ENCODE measurements around the gene CCDC134. TPM values are rescaled to one million over a fixed set of nuclear protein-coding genes. Genes with fewer than 3 reads are reported as not detected.

Gene CCDC134
- total and polyA plus RNA-seq, 2 of the 13 experiments (the other 11 are each of a cell fraction or from before 2014, with no cell fraction given) = 4.8 to 17.4 TPM

- peak; percentile 88; the same call in 1 of the 2 replicates for TF ChIP-seq ZNF276 (CRISPR knock-in tag; IDR thresholded peaks at IDR 0.05; ENCODE audit: low read depth)
- TF ChIP-seq ZNF770 (CRISPR knock-in tag; IDR thresholded peaks at IDR 0.05) = no peak
- TF ChIP-seq GATAD1 (CRISPR knock-in tag; IDR thresholded peaks at IDR 0.05) = peak; percentile 78
- TF ChIP-seq GTF2F1 (IDR thresholded peaks at IDR 0.05; ENCODE audit: low read length) = 0 out of 2 replicates have a peak, but pooled peaks have one; percentile 72
- TF ChIP-seq IKZF1 (IDR thresholded peaks at IDR 0.05) = no peak
- peak; percentile 62 for TF ChIP-seq DZIP1 (CRISPR knock-in tag; IDR thresholded peaks at IDR 0.05)
- TF ChIP-seq SALL1 (CRISPR knock-in tag; IDR thresholded peaks at IDR 0.05) = peak; percentile 64; the same call in 1 of the 2 replicates
- peak; percentile 26; the same call in 1 of the 2 replicates for TF ChIP-seq GMEB2 (CRISPR knock-in tag; IDR thresholded peaks at IDR 0.05; ENCODE audit: low read depth)
- TF ChIP-seq NFYB (CRISPR knock-in tag; IDR thresholded peaks at IDR 0.05) = peak; percentile 90
- peak; percentile 53; the same call in 1 of the 2 replicates for TF ChIP-seq NAIF1 (CRISPR knock-in tag; IDR thresholded peaks at IDR 0.05; ENCODE audit: borderline replicate concordance)
- TF ChIP-seq ZNF232 (CRISPR knock-in tag; IDR thresholded peaks at IDR 0.05; ENCODE audit: borderline replicate concordance) = peak; percentile 72; the same call in 1 of the 2 replicates
- no peak for TF ChIP-seq GRHL1 (CRISPR knock-in tag; conservative IDR thresholded peaks at IDR 0.05)
- no peak for TF ChIP-seq KDM6A (CRISPR knock-in tag; IDR thresholded peaks at IDR 0.05; ENCODE audit: low read depth)
- peak; percentile 90 for TF ChIP-seq HOXA3 (CRISPR knock-in tag; IDR thresholded peaks at IDR 0.05)
- no peak for TF ChIP-seq SP1 (IDR thresholded peaks at IDR 0.05)
- TF ChIP-seq SP1 (CRISPR knock-in tag; IDR thresholded peaks at IDR 0.05) = peak; percentile 63; the same call in 1 of the 2 replicates
- peak; percentile 79 for TF ChIP-seq CCDC6 (CRISPR knock-in tag; IDR thresholded peaks at IDR 0.05)
Measured at GRCh38 chr22:41800348-41801146, at the start of gene CCDC134 (continued).
